Heart right ventricle (tissue), 16 donors: ENCODE data around the gene FGF5. TPM values are rescaled to one million over a fixed set of nuclear protein-coding genes. Genes with fewer than 3 reads are reported as not detected.

Experiments used
- ATAC-seq, 8 donors: fragments of 200-7000 bp; cut with Tn5 transposase; one replicate each; pipeline ENCODE4 v1.9.1; 2020; ENCODE audit warnings: mild to moderate bottlenecking in 8 of 8, moderate library complexity in 8 of 8, moderate number of reproducible peaks in 1 of 8
- DNase-seq, 2 donors: peaks; one replicate each; pipeline ENCODE4 v3.0.0-alpha.2; 2020
- H3K27ac ChIP-seq, 10 donors: fragments of 200-600 bp; sonication (generic) in 2 of 10; one replicate each; pipeline versions ENCODE4 v1.5.0 to v1.8.0; 2020 to 2022; ENCODE audit warnings: mild to moderate bottlenecking in 3 of 10
- H3K27me3 ChIP-seq, 7 donors: fragments of 200-600 bp; one replicate each; pipeline ENCODE4 v1.8.0; 2021 to 2022; ENCODE audit warnings: mild to moderate bottlenecking in 2 of 7
- H3K36me3 ChIP-seq, 9 donors: fragments of 200-600 bp; sonication (generic) in 1 of 9; one replicate each; pipeline versions ENCODE4 v1.5.0 to v1.8.0; 2020 to 2022; ENCODE audit warnings: mild to moderate bottlenecking in 2 of 9
- H3K4me1 ChIP-seq, 9 donors: fragments of 200-600 bp; sonication (generic) in 1 of 9; one replicate each; pipeline versions ENCODE4 v1.5.0 to v1.8.0; 2020 to 2022; ENCODE audit warnings: mild to moderate bottlenecking in 4 of 9
- H3K4me3 ChIP-seq, 10 donors: fragments of 200-600 bp; sonication (generic) in 2 of 10; one replicate each; pipeline versions ENCODE4 v1.5.0 to v1.8.0; 2020 to 2022; ENCODE audit warnings: mild to moderate bottlenecking in 7 of 10, moderate library complexity in 2 of 10
- H3K9me3 ChIP-seq, 11 donors: fragments of 200-600 bp in 10 of 11; sonication (generic) in 2 of 11; one replicate each; pipeline versions ENCODE4 v1.5.0 to v1.8.0; 2013 to 2022; ENCODE audit warnings: mild to moderate bottlenecking in 2 of 11, control low read depth in 1 of 11, moderate library complexity in 1 of 11
- WGBS, 2 donors: extraction: QIAGEN DNeasy Blood & Tissue Kit; methylation state at CpG; one replicate each; pipeline ENCODE4 v1.1.7; 2013; ENCODE audit warnings: inconsistent platforms in 1 of 2; 5-methylcytosine and 5-hydroxymethylcytosine counted together
- intact Hi-C, 10 donors: fragments of 100-400 bp; cut with DNase I; formaldehyde crosslinking; loops; one replicate each; pipeline versions ENCODE4 v1.11.1 to v1.14.2; 2022
- polyA plus RNA-seq, 2 donors: library from polyadenylated mRNA; stranded (reverse); fragments of 200-250 nt; gene quantifications; one replicate each; pipeline ENCODE4 v1.2.3, GENCODE V29; 2013
- total RNA-seq, 10 donors: library from RNA; stranded (reverse); fragmentation: NEBNext Ultra II Directional in 3 of 10; extraction: Animal tissue kit (Norgen Biotek cat#: 25700) in 3 of 10; gene quantifications; one replicate each; pipeline versions ENCODE4 v1.2.1 to v1.2.4, GENCODE V29; 2021 to 2023
- TF ChIP-seq, protein P1 (sequence below), 9 donors: fragments of 200-600 bp; sonication (generic) in 2 of 9; IDR thresholded peaks; one replicate each; pipeline versions ENCODE4 v1.5.0 to v1.8.0; 2021 to 2022; ENCODE audit warnings: antibody characterized with exemption in 9 of 9, mild to moderate bottlenecking in 5 of 9, moderate library complexity in 1 of 9
- donor health status: Arrhythmogenic right ventricular cardiomyopathy.
- donor health status: ischemic (EF 13 %, LVEDD 7.1; RV severe dilation, severe dysfunction).
- donor health status: healthy with polysubstance abuse.
- donor health status: DM: no; HTN: yes; CAD: no.
- donor health status: DM: no; HTN: no; CAD: no.
- donor health status: ischemic (EF 25% LVEDD 6.9; RV normal size, moderate dysfunction).
- donor health status: ischemic (EF 25% LVEDD 5.7; RV mildly dilated, moderate dysfunction).
- donor health status: healthy.
- donor health status: DM: yes; HTN: yes; CAD: no.
- donor health status: Ischemic cardiomyopathy.
- donor health status: ischemic (EF 35%, LVEDD 5.7; RV mildly dilated, moderate dysfunction).
- donor health status: nonischemic (EF 11% LVEDD 7.7; RV severe dilation, severe dysfunction).
- donor health status: DM: yes; HTN: yes; CAD: no.
- donor health status: PGD.
- donor health status: ischemic (EF 29% LVEDD 5.4; RV normal size, mild dysfunction).
- donor health status: nonischemic (EF 23%, LVEDD 6.1; RV moderate dilation, normal function).

Gene FGF5
- total and polyA plus RNA-seq, 12 donors: 0.05 to 1.0 (median 0.51) TPM; not detected in 3

DNA sequence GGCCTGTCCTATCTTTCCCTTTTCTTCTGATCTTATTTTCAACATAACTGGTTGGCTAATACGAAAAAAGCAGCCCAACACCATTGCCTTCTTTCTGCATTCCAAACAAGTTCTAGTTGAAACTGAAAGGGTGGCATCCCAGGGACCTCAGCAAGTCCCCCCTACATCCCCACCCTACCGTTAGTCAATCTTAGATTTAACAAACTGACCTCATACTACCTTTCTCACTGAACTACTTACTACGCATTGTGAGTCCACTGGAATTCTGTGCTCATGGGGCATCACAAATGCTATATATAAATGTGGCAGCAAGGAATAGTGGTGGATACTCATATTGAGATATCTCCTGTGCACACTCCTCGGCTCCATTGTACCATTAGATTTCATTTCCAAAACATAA, 33.1 kb upstream of the FGF5 start:
- intact Hi-C loops: no loop called here
- 74 to 80% methylated on average over 4 of the region's 4 CpGs for WGBS, 2 donors
- Histone ChIP-seq H3K4me1 (no peaks in the 10 kb centered on the region), H3K27me3 (peaks cover 0 to 40% (median 18%) of the 10 kb centered on the region in 7 donors), H3K9me3 (no peaks in the 10 kb centered on the region), H3K4me3 (no peak overlapping the region), H3K27ac (no peak overlapping the region), H3K36me3 (no peaks in the 10 kb centered on the region)
- DNase-seq: no peak
- no peak for ATAC-seq
- TF ChIP-seq, protein P1, sequence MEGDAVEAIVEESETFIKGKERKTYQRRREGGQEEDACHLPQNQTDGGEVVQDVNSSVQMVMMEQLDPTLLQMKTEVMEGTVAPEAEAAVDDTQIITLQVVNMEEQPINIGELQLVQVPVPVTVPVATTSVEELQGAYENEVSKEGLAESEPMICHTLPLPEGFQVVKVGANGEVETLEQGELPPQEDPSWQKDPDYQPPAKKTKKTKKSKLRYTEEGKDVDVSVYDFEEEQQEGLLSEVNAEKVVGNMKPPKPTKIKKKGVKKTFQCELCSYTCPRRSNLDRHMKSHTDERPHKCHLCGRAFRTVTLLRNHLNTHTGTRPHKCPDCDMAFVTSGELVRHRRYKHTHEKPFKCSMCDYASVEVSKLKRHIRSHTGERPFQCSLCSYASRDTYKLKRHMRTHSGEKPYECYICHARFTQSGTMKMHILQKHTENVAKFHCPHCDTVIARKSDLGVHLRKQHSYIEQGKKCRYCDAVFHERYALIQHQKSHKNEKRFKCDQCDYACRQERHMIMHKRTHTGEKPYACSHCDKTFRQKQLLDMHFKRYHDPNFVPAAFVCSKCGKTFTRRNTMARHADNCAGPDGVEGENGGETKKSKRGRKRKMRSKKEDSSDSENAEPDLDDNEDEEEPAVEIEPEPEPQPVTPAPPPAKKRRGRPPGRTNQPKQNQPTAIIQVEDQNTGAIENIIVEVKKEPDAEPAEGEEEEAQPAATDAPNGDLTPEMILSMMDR (IDR thresholded peaks at IDR 0.05): no peak

DNA sequence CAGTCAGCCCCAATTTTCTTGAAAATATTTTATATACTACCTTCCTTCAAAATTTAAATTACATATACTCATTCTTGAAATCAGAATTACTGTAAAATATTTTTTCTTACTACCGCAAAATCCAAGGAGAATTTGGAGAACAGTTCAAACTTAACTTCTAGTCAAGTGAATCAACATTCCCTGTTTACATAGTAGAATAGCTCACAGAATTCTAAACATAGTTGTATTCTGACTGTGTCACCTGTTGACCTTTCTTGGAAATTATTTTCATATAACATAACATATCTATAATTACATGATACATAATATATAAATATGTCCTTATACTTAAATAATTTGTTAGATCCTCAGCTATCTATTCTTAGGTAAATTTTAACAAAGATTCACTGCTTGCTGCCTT, 31.0 kb upstream of the FGF5 start:
- Histone ChIP-seq H3K27ac (no peak overlapping the region), H3K27me3 (peaks cover 0 to 36% (median 18%) of the 10 kb centered on the region in 7 donors), H3K4me1 (no peaks in the 10 kb centered on the region), H3K9me3 (no peaks in the 10 kb centered on the region), H3K36me3 (no peaks in the 10 kb centered on the region), H3K4me3 (no peak overlapping the region)
- DNase-seq (no peak), ATAC-seq (no peak)
- TF ChIP-seq, protein P1 (IDR thresholded peaks at IDR 0.05): no peak
- 95 to 97% methylated on average over 1 of the region's 1 CpG for WGBS, 2 donors
- intact Hi-C loops: no loop called here

DNA sequence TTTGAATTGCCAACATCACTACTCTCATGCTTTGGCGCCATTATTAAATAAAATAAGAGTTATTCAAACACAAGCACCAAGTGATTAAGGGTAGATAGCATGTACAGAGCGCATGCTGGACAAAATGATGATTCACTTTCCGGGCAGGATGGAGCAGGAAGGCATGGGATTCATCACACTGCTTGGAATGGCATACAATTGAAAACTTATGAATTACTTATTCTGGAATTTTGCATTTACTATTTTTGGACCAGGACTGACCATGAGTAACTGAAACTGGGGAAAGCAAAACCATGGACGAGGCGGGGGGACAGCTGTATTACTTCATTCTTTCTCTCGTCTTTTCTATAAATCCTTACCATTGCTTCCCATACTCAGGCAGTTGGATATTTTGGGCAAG, 28.5 kb upstream of the FGF5 start:
- no peak for ATAC-seq
- H3K4me3 ChIP-seq: no peak overlapping the region
- DNase-seq: no peak
- no peak overlapping the region for H3K27ac ChIP-seq
- H3K36me3 ChIP-seq: no peaks in the 10 kb centered on the region
- no peaks in the 10 kb centered on the region for H3K4me1 ChIP-seq
- TF ChIP-seq, protein P1 (IDR thresholded peaks at IDR 0.05): no peak
- WGBS, 2 donors: 78 to 85% methylated on average over 6 of the region's 6 CpGs
- intact Hi-C loops: no loop called here
- no peaks in the 10 kb centered on the region for H3K9me3 ChIP-seq
- peaks cover 0 to 40% (median 12%) of the 10 kb centered on the region in 7 donors for H3K27me3 ChIP-seq

DNA sequence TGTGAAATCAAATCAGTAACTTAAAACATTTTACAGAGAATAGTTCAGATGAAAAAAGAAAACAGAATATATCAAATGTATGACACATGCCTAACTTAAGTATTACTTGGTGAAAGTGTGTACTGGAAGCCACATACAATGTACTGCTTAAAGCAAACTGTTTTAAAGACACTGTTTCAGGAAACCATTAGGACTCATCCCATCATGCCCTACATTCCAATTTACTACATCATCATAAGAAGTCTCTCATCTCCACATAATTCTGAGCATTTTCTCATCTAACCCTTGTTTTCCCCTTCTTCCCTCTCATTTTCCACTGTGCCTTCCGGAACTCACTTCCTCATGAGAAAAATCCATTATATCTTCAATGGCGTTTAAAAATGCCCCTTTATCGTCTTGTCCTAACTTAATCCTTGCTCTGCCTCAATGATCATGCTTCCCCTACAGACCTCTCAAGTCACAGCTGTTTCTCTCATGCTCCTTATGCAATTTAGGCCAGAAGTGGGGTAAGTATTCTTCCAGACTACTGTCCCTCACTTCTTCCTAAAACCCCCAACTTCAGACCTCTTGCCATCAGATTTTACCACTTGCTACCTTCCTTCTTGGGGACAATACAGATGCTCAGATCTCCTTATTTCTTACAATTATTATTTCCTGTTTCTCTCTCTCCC, 26.8 kb upstream of the FGF5 start:
- no peaks in the 10 kb centered on the region for H3K36me3 ChIP-seq
- no peaks in the 10 kb centered on the region for H3K9me3 ChIP-seq
- H3K27ac ChIP-seq: no peak overlapping the region
- H3K27me3 ChIP-seq: peaks cover 0 to 50% (median 21%) of the 10 kb centered on the region in 7 donors
- H3K4me1 ChIP-seq: no peaks in the 10 kb centered on the region
- TF ChIP-seq, protein P1 (IDR thresholded peaks at IDR 0.05): no peak
- intact Hi-C loops: no loop called here
- no peak overlapping the region for H3K4me3 ChIP-seq
- 83 to 91% methylated on average over 3 of the region's 3 CpGs for WGBS, 2 donors
- ATAC-seq (no peak), DNase-seq (no peak)
